Psoas muscle (tissue), 8 donors: ENCODE measurements around the gene CTAG2. TPM values are rescaled to one million over a fixed set of nuclear protein-coding genes. Genes with fewer than 3 reads are reported as not detected.
"Not testable (repeated sequence)": the region's sequence is repeated elsewhere in the genome, so short reads cannot be mapped to it uniquely, and the experiment has no call there.

Experiments used
- ATAC-seq, 4 donors: fragments of 200-7000 bp; cut with Tn5 transposase; one replicate each; pipeline ENCODE4 v1.9.1; 2020; ENCODE audit warnings: moderate library complexity in 3 of 4, mild to moderate bottlenecking in 2 of 4
- DNase-seq, 2 donors: peaks; one replicate each; pipeline ENCODE4 v3.0.0-alpha.2; 2020
- H3K27ac ChIP-seq: fragments of 200-600 bp; one replicate; pipeline ENCODE4 v1.8.0; 2022
- H3K27me3 ChIP-seq, 3 donors: fragments of 200-600 bp in 1 of 3; one replicate each; pipeline versions ENCODE4 v1.6.1 to v1.8.0; 2013 to 2022; ENCODE audit warnings: low read length in 2 of 3, mild to moderate bottlenecking in 2 of 3, moderate library complexity in 1 of 3; ENCODE audit not compliant: insufficient read depth in 3 of 3
- H3K36me3 ChIP-seq, 2 donors: fragments of 200-600 bp in 1 of 2; one replicate each; pipeline versions ENCODE4 v1.6.1 to v1.8.0; 2013 to 2022; ENCODE audit warnings: low read depth in 1 of 2, mild to moderate bottlenecking in 1 of 2, moderate library complexity in 1 of 2; ENCODE audit not compliant: insufficient read depth in 1 of 2
- H3K4me1 ChIP-seq: fragments of 200-600 bp; one replicate; pipeline ENCODE4 v1.8.0; 2022
- H3K4me3 ChIP-seq: fragments of 200-600 bp; one replicate; pipeline ENCODE4 v1.8.0; 2022; ENCODE audit warnings: mild to moderate bottlenecking
- H3K9me3 ChIP-seq: fragments of 200-600 bp; one replicate; pipeline ENCODE4 v1.8.0; 2022
- CTCF ChIP-seq: fragments of 200-600 bp; IDR thresholded peaks from one replicate; pipeline ENCODE4 v1.8.0; 2022; ENCODE audit warnings: antibody characterized with exemption
- WGBS, 3 donors: extraction: QIAGEN DNeasy Blood & Tissue Kit; methylation state at CpG; one replicate each; pipeline versions ENCODE4 v1.1.6 to v1.1.7; 2013; 5-methylcytosine and 5-hydroxymethylcytosine counted together
- intact Hi-C, 2 donors: fragments of 100-400 bp; cut with DNase I; formaldehyde crosslinking; loops; one replicate each; pipeline versions ENCODE4 v1.11.0 to v1.14.2; 2022
- long read RNA-seq, 2 donors: library from polyadenylated mRNA; unstranded; transcript quantifications; one replicate each; pipeline ENCODE4 v2.0.0, GENCODE V29; 2021
- polyA plus RNA-seq, 3 donors: library from polyadenylated mRNA; stranded (reverse); fragments of 200-250 nt; gene quantifications; one replicate each; pipeline ENCODE4 v1.2.3, GENCODE V29; 2013
- total RNA-seq, 4 donors: library from RNA; stranded (reverse); fragmentation: NEBNext Ultra II Directional in 2 of 4; extraction: Animal tissue kit (Norgen Biotek cat#: 25700) in 2 of 4; gene quantifications; one replicate each; pipeline versions ENCODE4 v1.2.1 to v1.2.4, GENCODE V29; 2021 to 2023
- donor health status: healthy with polysubstance abuse.
- donor health status: DM: no; HTN: no; CAD: no; lungs with moderate emphysema.
- donor health status: Bipolar disorder and iron deficiency.
- donor health status: healthy.
- donor health status: DM: yes; HTN: yes; CAD: no.
- donor health status: DM: no; HTN: no; CAD: no.
- donor health status: DM: no; HTN: no; CAD: no.
- donor health status: DM: yes; HTN: yes; CAD: no.

The CTAG2 gene
- total RNA-seq, result under 1 TPM in 1 of 4 donors, not detected in 3; 0.39 TPM
- polyA plus RNA-seq, result 1 to 10 TPM in 1 of 3 donors, not detected in 2; 4.9 TPM
- long read RNA-seq, donor 1, result 0 reads
- long read RNA-seq, donor 2, result 0 reads

- ATAC-seq, DNase-seq, H3K4me1 ChIP-seq, H3K9me3 ChIP-seq, H3K36me3 ChIP-seq, H3K27ac ChIP-seq, H3K4me3 ChIP-seq, intact Hi-C loops, H3K27me3 ChIP-seq: not testable (repeated sequence)
- no CpG with 5 or more reads among the region's 27 CpGs for WGBS, 3 donors
Observed at GRCh38 chrX:154653413-154653812, at the start of gene CTAG2. TSS of gene CTAG2 (minus strand) at chrX:154653579. CDS start at chrX:154653515, 64 bp downstream.

GRCh38 chrX:154698630-154699248 is 45.4 kb upstream of the CTAG2 start:
- WGBS, 3 donors, result 59 to 73% (median 73%) methylated on average over 6 of the region's 6 CpGs
- peak in 2 of 4 donors; percentile 35 to 56 for ATAC-seq

GRCh38 chrX:154696676-154697045 is 43.3 kb upstream of the CTAG2 start:
- Histone ChIP-seq H3K9me3 (no peaks in the 10 kb centered on the region), H3K4me1 (no peaks in the 10 kb centered on the region), H3K36me3 (peaks cover 0 to 3% of the 10 kb centered on the region in 2 donors), H3K4me3 (no peak overlapping the region), H3K27ac (no peak overlapping the region), H3K27me3 (no peaks in the 10 kb centered on the region)
- TF ChIP-seq CTCF, result no peak
- intact Hi-C loops, result no loop called here
- ATAC-seq, result no peak
- no peak for DNase-seq
- 59 to 77% (median 74%) methylated on average over 1 of the region's 1 CpG for WGBS, 3 donors

More at GRCh38 chrX:154698630-154699248, 45.4 kb upstream of the CTAG2 start:
- H3K27ac ChIP-seq, result no peak overlapping the region
- H3K4me1 ChIP-seq, result no peaks in the 10 kb centered on the region
- no peak overlapping the region for H3K4me3 ChIP-seq
- H3K9me3 ChIP-seq, result no peaks in the 10 kb centered on the region
- no peaks in the 10 kb centered on the region for H3K27me3 ChIP-seq
- intact Hi-C loops, result no loop called here
- TF ChIP-seq CTCF, result no peak
- no peak for DNase-seq
- H3K36me3 ChIP-seq, result peaks cover 0 to 3% of the 10 kb centered on the region in 2 donors

DNA sequence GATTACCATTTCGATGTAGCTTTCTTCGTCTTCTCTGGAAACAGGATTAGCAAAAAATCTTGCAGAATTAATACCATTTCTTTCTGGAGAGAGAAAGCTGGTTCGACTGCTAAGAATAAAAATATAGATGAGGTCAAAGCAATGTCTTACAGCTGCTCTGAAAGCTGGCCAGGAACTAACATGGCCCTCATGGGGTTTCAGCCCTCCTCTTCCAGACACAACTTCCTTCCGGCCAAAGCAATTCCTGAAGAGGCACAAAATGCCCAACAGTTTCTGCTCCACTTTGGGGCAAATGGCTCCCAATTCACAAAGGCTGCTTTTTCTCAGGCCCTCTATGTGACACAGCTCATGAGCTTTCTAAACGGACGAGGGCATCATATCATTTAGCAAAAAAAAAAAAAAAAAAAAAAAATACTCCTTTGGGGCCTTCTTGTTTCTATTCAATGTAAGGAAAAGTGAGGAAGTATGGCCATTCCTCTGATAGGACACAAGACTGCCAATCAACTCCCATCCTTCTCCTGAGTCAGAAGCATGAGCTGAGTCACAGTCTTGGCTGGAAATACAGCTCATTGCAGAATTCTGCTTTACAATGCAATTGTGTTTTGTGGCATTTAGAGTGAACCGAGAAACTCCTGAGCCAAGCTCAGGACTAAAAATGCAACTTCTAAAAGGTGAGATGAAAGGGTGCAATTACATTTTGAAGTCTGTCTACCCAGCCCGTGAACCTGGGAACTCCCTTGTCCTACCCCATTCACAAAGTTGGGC is 42.7 kb upstream of the CTAG2 start:
- ATAC-seq (peak in 3 of 4 donors; percentile 43 to 68 (median 44)), DNase-seq (no peak)
- TF ChIP-seq CTCF, result no peak
- H3K36me3 ChIP-seq, result peaks cover 0 to 3% of the 10 kb centered on the region in 2 donors
- H3K9me3 ChIP-seq, result no peaks in the 10 kb centered on the region
- 31 to 44% (median 35%) methylated on average over 7 to 8 of the region's 8 CpGs for WGBS, 3 donors
- no peak overlapping the region for H3K4me3 ChIP-seq
- no peak overlapping the region for H3K27ac ChIP-seq
- no peaks in the 10 kb centered on the region for H3K27me3 ChIP-seq
- intact Hi-C loops, result no loop called here
- no peaks in the 10 kb centered on the region for H3K4me1 ChIP-seq

DNA sequence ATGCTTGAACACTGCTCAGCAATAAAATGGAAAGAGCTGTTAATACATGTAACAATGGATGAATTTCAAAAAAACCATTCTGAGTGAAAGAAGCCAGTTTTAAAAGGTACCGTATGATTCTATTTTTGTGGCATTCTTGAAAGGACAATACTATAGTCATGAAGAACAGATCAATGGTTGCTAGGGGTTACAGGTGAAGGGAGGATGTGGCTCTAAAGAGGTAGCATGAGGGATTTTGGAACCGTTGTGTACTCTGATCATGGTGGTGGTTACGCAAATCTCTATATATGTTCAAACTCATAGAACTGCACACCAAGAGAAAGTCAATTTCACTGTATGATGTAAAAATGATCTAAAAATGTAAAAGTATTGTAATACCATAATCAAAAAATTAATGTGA is 40.0 kb upstream of the CTAG2 start:
- no peaks in the 10 kb centered on the region for H3K27me3 ChIP-seq
- H3K4me1 ChIP-seq, result no peaks in the 10 kb centered on the region
- H3K36me3 ChIP-seq, result no peaks in the 10 kb centered on the region
- ATAC-seq (no peak), DNase-seq (no peak)
- intact Hi-C loops, result no loop called here
- no peak overlapping the region for H3K27ac ChIP-seq
- peaks cover 3% of the 10 kb centered on the region for H3K9me3 ChIP-seq
- 85 to 95% (median 94%) methylated on average over 3 of the region's 3 CpGs for WGBS, 3 donors
- TF ChIP-seq CTCF, result no peak
- no peak overlapping the region for H3K4me3 ChIP-seq

DNA sequence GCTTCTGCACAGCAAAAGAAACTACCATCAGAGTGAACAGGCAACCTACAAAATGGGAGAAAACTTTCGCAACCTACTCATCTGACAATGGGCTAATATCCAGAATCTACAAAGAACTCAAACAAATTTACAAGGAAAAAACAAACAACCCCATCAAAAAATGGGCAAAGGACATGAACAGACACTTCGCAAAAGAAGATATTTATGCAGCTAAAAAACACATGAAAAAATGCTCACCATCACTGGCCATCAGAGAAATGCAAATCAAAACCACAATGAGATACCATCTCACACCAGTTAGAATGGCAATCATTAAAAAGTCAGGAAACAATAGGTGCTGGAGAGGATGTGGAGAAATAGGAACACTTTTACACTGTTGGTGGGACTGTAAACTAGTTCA is 37.1 kb upstream of the CTAG2 start:
- H3K27me3 ChIP-seq, ATAC-seq, H3K4me1 ChIP-seq, H3K36me3 ChIP-seq, H3K27ac ChIP-seq, DNase-seq, H3K9me3 ChIP-seq, H3K4me3 ChIP-seq, intact Hi-C loops: not testable (repeated sequence)
- WGBS, 3 donors, result 86 to 94% (median 93%) methylated on average over 2 of the region's 2 CpGs

GRCh38 chrX:154672084-154672483 is 18.7 kb upstream of the CTAG2 start:
- H3K4me1 ChIP-seq, H3K9me3 ChIP-seq, H3K4me3 ChIP-seq, H3K27ac ChIP-seq, H3K36me3 ChIP-seq, ATAC-seq, intact Hi-C loops, H3K27me3 ChIP-seq, DNase-seq: not testable (repeated sequence)
